Neural progenitor cell (in vitro differentiated cells): ENCODE results near the gene BSN. TPM values are rescaled to one million over a fixed set of nuclear protein-coding genes. Genes with fewer than 3 reads are reported as not detected.

ENCODE experiments used
- DNase-seq: peaks from one replicate; pipeline ENCODE4 v3.0.0-alpha.2; 2016; ENCODE audit warnings: low spot score
- H2AFZ ChIP-seq: fragments of 200-600 bp; sonication (generic); replicated peaks from 2 replicates; pipeline ENCODE4 v1.6.1; 2016; ENCODE audit warnings: antibody characterized with exemption
- H3F3A ChIP-seq: fragments of 200-600 bp; sonication (generic); 2 replicates; pipeline ENCODE4 v1.6.1; 2016; ENCODE audit warnings: antibody characterized with exemption, low read depth
- H3K27ac ChIP-seq: fragments of 200-600 bp; sonication (generic); 2 replicates; pipeline ENCODE4 v1.5.1; 2016; ENCODE audit warnings: mild to moderate bottlenecking
- H3K27me3 ChIP-seq: fragments of 200-600 bp; sonication (generic); 2 replicates; pipeline ENCODE4 v1.6.1; 2016; ENCODE audit warnings: mild to moderate bottlenecking, moderate library complexity
- H3K36me3 ChIP-seq: fragments of 200-600 bp; sonication (generic); 2 replicates; pipeline ENCODE4 v1.5.1; 2016
- H3K4me1 ChIP-seq: fragments of 200-600 bp; sonication (generic); 2 replicates; pipeline ENCODE4 v1.6.1; 2016; ENCODE audit warnings: mixed run types
- H3K4me2 ChIP-seq: fragments of 200-600 bp; sonication (generic); 2 replicates; pipeline ENCODE4 v1.6.1; 2016
- H3K4me3 ChIP-seq: fragments of 200-600 bp; sonication (generic); 2 replicates; pipeline ENCODE4 v1.5.1; 2016
- H3K79me2 ChIP-seq: fragments of 200-600 bp; sonication (generic); 2 replicates; pipeline ENCODE4 v1.6.1; 2016; ENCODE audit warnings: low read depth
- H3K9ac ChIP-seq: fragments of 200-600 bp; sonication (generic); 2 replicates; pipeline ENCODE4 v1.6.1; 2016
- H3K9me3 ChIP-seq: fragments of 200-600 bp; sonication (generic); 2 replicates; pipeline ENCODE4 v1.5.1; 2016; ENCODE audit warnings: low read depth
- H4K20me1 ChIP-seq: fragments of 200-600 bp; sonication (generic); 2 replicates; pipeline ENCODE4 v1.6.1; 2016; ENCODE audit warnings: low read depth
- H3K27ac Mint-ChIP-seq: 3 replicates; pipeline ENCODE4 v1.8.0; 2021; ENCODE audit warnings: mixed read lengths
- H3K27me3 Mint-ChIP-seq: 2 replicates; pipeline ENCODE4 v1.8.0; 2022; ENCODE audit warnings: low read depth, mild to moderate bottlenecking, inconsistent platforms, moderate library complexity, mixed read lengths; ENCODE audit not compliant: insufficient read depth
- H3K36me3 Mint-ChIP-seq: 3 replicates; pipeline ENCODE4 v1.8.0; 2021; ENCODE audit warnings: mixed read lengths
- H3K4me1 Mint-ChIP-seq: 3 replicates; pipeline ENCODE4 v1.8.0; 2021; ENCODE audit warnings: mixed read lengths
- H3K4me3 Mint-ChIP-seq: 3 replicates; pipeline ENCODE4 v1.8.0; 2021; ENCODE audit warnings: mild to moderate bottlenecking, moderate library complexity, mixed read lengths
- H3K9me3 Mint-ChIP-seq: 3 replicates; pipeline ENCODE4 v1.8.0; 2020; ENCODE audit warnings: mixed read lengths
- CTCF ChIP-seq: fragments of 200-600 bp; sonication (generic); IDR thresholded peaks from 2 replicates; pipeline ENCODE4 v1.5.1; 2017; ENCODE audit warnings: antibody characterized with exemption, mild to moderate bottlenecking
- EZH2 ChIP-seq: fragments of 200-600 bp; sonication (generic); IDR thresholded peaks from 2 replicates; pipeline ENCODE4 v1.6.1; 2017; ENCODE audit warnings: antibody characterized with exemption, mild to moderate bottlenecking, moderate library complexity
- EZH2phosphoT487 ChIP-seq: fragments of 200-600 bp; sonication (generic); IDR thresholded peaks from 2 replicates; pipeline ENCODE4 v1.6.1; 2017; ENCODE audit warnings: antibody characterized with exemption
- total RNA-seq: library from RNA; depleted of rRNA; stranded (reverse); fragments of >200 nt; gene quantifications from 2 replicates; pipeline ENCODE4 v1.2.3, GENCODE V29; 2015; ENCODE audit warnings: low replicate concordance

The BSN gene
- total RNA-seq, 1 donor from 2014 or later = 0.17 TPM

- no peaks in the 10 kb centered on the region for H3K27me3 Mint-ChIP-seq
- no peak overlapping the region for H3K27ac ChIP-seq
- H3K4me1 Mint-ChIP-seq = no peaks in the 10 kb centered on the region
- H3F3A ChIP-seq = no peaks in the 10 kb centered on the region
- no peaks in the 10 kb centered on the region for H3K4me1 ChIP-seq
- H3K36me3 ChIP-seq = no peaks in the 10 kb centered on the region
- no peaks in the 10 kb centered on the region for H3K9me3 ChIP-seq
- H3K79me2 ChIP-seq = no peaks in the 10 kb centered on the region
- H3K4me3 Mint-ChIP-seq = no peak overlapping the region
- TF ChIP-seq CTCF (no peak), EZH2phosphoT487 (no peak), EZH2 (no peak)
- no peak overlapping the region for H3K4me2 ChIP-seq
- no peaks in the 10 kb centered on the region for H3K9me3 Mint-ChIP-seq
- H3K27ac Mint-ChIP-seq = no peak overlapping the region
- no peak overlapping the region for H3K9ac ChIP-seq
- no peak overlapping the region for H2AFZ ChIP-seq
- no peaks in the 10 kb centered on the region for H3K36me3 Mint-ChIP-seq
- H4K20me1 ChIP-seq = no peaks in the 10 kb centered on the region
- no peak overlapping the region for H3K4me3 ChIP-seq
- DNase-seq = no peak
- no peaks in the 10 kb centered on the region for H3K27me3 ChIP-seq
Measured at GRCh38 chr3:49711489-49711888, 157.2 kb downstream of the BSN start.

GRCh38 chr3:49712166-49712565 lies 157.9 kb downstream of the BSN start:
- no peak overlapping the region for H3K27ac Mint-ChIP-seq
- no peaks in the 10 kb centered on the region for H3K36me3 ChIP-seq
- TF ChIP-seq CTCF (no peak), EZH2 (no peak), EZH2phosphoT487 (no peak)

GRCh38 chr3:49712631-49713317 lies 158.5 kb downstream of the BSN start:
- Mint-ChIP-seq H3K4me1 (no peaks in the 10 kb centered on the region), H3K4me3 (no peak overlapping the region), H3K27ac (no peak overlapping the region), H3K36me3 (no peaks in the 10 kb centered on the region), H3K9me3 (no peaks in the 10 kb centered on the region), H3K27me3 (no peaks in the 10 kb centered on the region)
- Histone ChIP-seq H3K9ac (no peak overlapping the region), H3F3A (no peaks in the 10 kb centered on the region), H3K4me2 (no peak overlapping the region), H3K79me2 (no peaks in the 10 kb centered on the region), H3K27me3 (no peaks in the 10 kb centered on the region), H3K4me3 (no peak overlapping the region), H4K20me1 (no peaks in the 10 kb centered on the region), H2AFZ (no peak overlapping the region), H3K27ac (no peak overlapping the region), H3K36me3 (no peaks in the 10 kb centered on the region), H3K4me1 (no peaks in the 10 kb centered on the region), H3K9me3 (no peaks in the 10 kb centered on the region)
- peak; percentile 21 for DNase-seq
- TF ChIP-seq CTCF (no peak), EZH2 (no peak), EZH2phosphoT487 (no peak)

More at GRCh38 chr3:49712166-49712565, 157.9 kb downstream of the BSN start:
- H2AFZ ChIP-seq = no peak overlapping the region
- H3K27me3 ChIP-seq = no peaks in the 10 kb centered on the region
- H3K79me2 ChIP-seq = no peaks in the 10 kb centered on the region
- H3K9ac ChIP-seq = no peak overlapping the region
- H3K4me1 ChIP-seq = no peaks in the 10 kb centered on the region
- peak overlapping the region; percentile 35 for H3K4me3 Mint-ChIP-seq
- H3K4me2 ChIP-seq = no peak overlapping the region
- H3K27me3 Mint-ChIP-seq = no peaks in the 10 kb centered on the region
- no peaks in the 10 kb centered on the region for H3K9me3 Mint-ChIP-seq
- H3K4me3 ChIP-seq = no peak overlapping the region
- H3K36me3 Mint-ChIP-seq = no peaks in the 10 kb centered on the region
- H3K27ac ChIP-seq = no peak overlapping the region
- DNase-seq = no peak
- H3K4me1 Mint-ChIP-seq = no peaks in the 10 kb centered on the region
- no peaks in the 10 kb centered on the region for H3K9me3 ChIP-seq
- H3F3A ChIP-seq = no peaks in the 10 kb centered on the region
- H4K20me1 ChIP-seq = no peaks in the 10 kb centered on the region
